ENCODE results near the gene NINJ2.

NINJ2 gene

DNA sequence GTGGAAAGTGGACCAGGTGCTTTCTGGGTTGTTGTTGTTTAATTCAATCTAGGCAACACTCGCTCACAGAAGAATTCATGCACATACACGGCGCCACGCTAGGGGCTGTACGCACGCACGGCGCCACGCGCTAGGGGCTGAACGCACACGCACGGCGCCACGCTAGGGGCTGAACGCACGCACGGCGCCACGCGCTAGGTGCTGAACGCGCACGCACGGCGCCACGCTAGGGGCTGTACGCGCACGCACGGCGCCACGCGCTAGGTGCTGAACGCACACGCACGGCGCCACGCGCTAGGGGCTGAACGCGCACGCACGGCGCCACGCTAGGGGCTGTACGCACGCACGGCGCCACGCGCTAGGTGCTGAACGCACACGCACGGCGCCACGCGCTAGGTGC lies 54.3 kb downstream of the NINJ2 start:
- Histone ChIP-seq H3K79me2 (ENCODE audit: insufficient read depth, low read length) (peaks cover 17% of the 10 kb centered on the region; the same call in 1 of the 2 replicates), H3F3A (ENCODE audit: low read depth) (peaks cover 5% of the 10 kb centered on the region; the same call in 1 of the 2 replicates), H3K9me2 (replicated peaks; ENCODE audit: low read depth, low read length) (no peaks in the 10 kb centered on the region), H4K20me1 (ENCODE audit: insufficient read depth, low read length, poor library complexity, severe bottlenecking) (no peaks in the 10 kb centered on the region), H3K9me3 (ENCODE audit: insufficient read depth, low read depth, low read length) (no peaks in the 10 kb centered on the region), H3K36me3 (ENCODE audit: insufficient read depth, low read length) (no peaks in the 10 kb centered on the region), H3K4me2 (ENCODE audit: low read depth, low read length, poor library complexity, severe bottlenecking) (peak overlapping the region; percentile 62), H3K4me3 (ENCODE audit: low read length, poor library complexity, severe bottlenecking) (no peak overlapping the region), H3K4me1 (ENCODE audit: insufficient read depth, low read length, poor library complexity, severe bottlenecking) (peaks cover 79% of the 10 kb centered on the region), H3K27me3 (ENCODE audit: insufficient read depth, low read length, poor library complexity, severe bottlenecking) (no peaks in the 10 kb centered on the region), H2AFZ (ENCODE audit: low read length) (no peak overlapping the region), H3K9ac (ENCODE audit: low read depth, low read length, poor library complexity, severe bottlenecking) (no peak overlapping the region)
- TF ChIP-seq EZH2phosphoT487 (IDR thresholded peaks at IDR 0.05; ENCODE audit: borderline replicate concordance): no peak
- TF ChIP-seq, protein P1, sequence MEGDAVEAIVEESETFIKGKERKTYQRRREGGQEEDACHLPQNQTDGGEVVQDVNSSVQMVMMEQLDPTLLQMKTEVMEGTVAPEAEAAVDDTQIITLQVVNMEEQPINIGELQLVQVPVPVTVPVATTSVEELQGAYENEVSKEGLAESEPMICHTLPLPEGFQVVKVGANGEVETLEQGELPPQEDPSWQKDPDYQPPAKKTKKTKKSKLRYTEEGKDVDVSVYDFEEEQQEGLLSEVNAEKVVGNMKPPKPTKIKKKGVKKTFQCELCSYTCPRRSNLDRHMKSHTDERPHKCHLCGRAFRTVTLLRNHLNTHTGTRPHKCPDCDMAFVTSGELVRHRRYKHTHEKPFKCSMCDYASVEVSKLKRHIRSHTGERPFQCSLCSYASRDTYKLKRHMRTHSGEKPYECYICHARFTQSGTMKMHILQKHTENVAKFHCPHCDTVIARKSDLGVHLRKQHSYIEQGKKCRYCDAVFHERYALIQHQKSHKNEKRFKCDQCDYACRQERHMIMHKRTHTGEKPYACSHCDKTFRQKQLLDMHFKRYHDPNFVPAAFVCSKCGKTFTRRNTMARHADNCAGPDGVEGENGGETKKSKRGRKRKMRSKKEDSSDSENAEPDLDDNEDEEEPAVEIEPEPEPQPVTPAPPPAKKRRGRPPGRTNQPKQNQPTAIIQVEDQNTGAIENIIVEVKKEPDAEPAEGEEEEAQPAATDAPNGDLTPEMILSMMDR (conservative IDR thresholded peaks at IDR 0.05; ENCODE audit: low read length): no peak

DNA sequence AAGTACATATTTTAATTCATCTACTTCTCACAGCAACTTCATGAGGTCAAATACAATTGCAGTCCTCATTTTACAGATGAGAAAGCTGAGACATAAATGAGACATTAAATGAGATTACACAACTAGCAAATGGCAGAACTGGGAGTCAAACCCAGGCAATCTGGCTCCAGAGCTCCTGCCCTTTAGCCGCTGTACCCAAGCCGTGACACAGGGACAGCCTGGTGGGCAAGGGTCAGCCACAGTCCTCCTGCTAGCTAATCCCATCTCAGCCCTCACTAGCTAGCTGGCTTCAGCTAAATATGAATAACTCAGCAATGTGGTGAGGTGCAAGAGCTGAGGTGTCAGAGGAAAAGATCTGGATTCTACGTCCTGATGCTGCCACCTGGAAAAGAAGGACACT lies 54.8 kb downstream of the NINJ2 start:
- no peaks in the 10 kb centered on the region for H4K20me1 ChIP-seq (ENCODE audit: insufficient read depth, low read length, poor library complexity, severe bottlenecking)
- H3K27me3 ChIP-seq (ENCODE audit: insufficient read depth, low read length, poor library complexity, severe bottlenecking): no peaks in the 10 kb centered on the region
- H3K4me1 ChIP-seq (ENCODE audit: insufficient read depth, low read length, poor library complexity, severe bottlenecking): peaks cover 79% of the 10 kb centered on the region
- TF ChIP-seq, protein P1 (conservative IDR thresholded peaks at IDR 0.05; ENCODE audit: low read length): no peak
- TF ChIP-seq EZH2phosphoT487 (IDR thresholded peaks at IDR 0.05; ENCODE audit: borderline replicate concordance): no peak
- peak overlapping the region; percentile 55 for H3K9ac ChIP-seq (ENCODE audit: low read depth, low read length, poor library complexity, severe bottlenecking)
- peak overlapping the region; percentile 3 for H3K4me3 ChIP-seq (ENCODE audit: low read length, poor library complexity, severe bottlenecking)
- peak overlapping the region; percentile 62 for H3K4me2 ChIP-seq (ENCODE audit: low read depth, low read length, poor library complexity, severe bottlenecking)
- no peak overlapping the region for H2AFZ ChIP-seq (ENCODE audit: low read length)
- H3K36me3 ChIP-seq (ENCODE audit: insufficient read depth, low read length): no peaks in the 10 kb centered on the region
- no peaks in the 10 kb centered on the region for H3K9me2 ChIP-seq (replicated peaks; ENCODE audit: low read depth, low read length)
- H3F3A ChIP-seq (ENCODE audit: low read depth): peaks cover 5% of the 10 kb centered on the region; the same call in 1 of the 2 replicates
- no peaks in the 10 kb centered on the region for H3K9me3 ChIP-seq (ENCODE audit: insufficient read depth, low read depth, low read length)
- peaks cover 17% of the 10 kb centered on the region; the same call in 1 of the 2 replicates for H3K79me2 ChIP-seq (ENCODE audit: insufficient read depth, low read length)

DNA sequence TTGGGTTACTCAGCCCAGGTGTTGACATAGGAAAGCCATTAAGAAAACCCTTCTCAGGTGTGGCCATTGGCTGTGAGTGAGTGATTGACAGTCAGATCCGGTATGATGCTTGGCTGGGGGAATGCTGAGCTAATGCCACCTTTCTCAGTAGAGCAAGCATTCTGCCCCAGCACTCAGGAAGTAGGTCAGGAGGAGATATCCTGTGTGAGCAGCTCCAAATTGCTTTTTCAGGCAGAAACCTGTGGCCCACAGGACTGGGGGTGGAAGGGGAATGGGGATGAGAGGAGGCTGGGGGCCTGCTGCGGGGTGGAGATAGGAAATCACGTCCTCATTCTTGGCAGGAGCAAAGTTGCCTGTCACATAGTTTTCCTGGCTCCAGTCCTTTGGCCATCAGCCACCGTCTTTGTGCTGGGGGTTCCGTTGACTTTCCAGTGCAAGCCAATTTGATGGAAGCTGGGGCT lies 55.7 kb downstream of the NINJ2 start:
- peak overlapping the region; percentile 55 for H3K9ac ChIP-seq (ENCODE audit: low read depth, low read length, poor library complexity, severe bottlenecking)
- peaks cover 5% of the 10 kb centered on the region; the same call in 1 of the 2 replicates for H3F3A ChIP-seq (ENCODE audit: low read depth)
- H3K27me3 ChIP-seq (ENCODE audit: insufficient read depth, low read length, poor library complexity, severe bottlenecking): no peaks in the 10 kb centered on the region
- peak overlapping the region; percentile 50 for H3K4me3 ChIP-seq (ENCODE audit: low read length, poor library complexity, severe bottlenecking)
- no peaks in the 10 kb centered on the region for H4K20me1 ChIP-seq (ENCODE audit: insufficient read depth, low read length, poor library complexity, severe bottlenecking)
- H3K79me2 ChIP-seq (ENCODE audit: insufficient read depth, low read length): peaks cover 20% of the 10 kb centered on the region; the same call in 1 of the 2 replicates
- peak overlapping the region; percentile 62 for H3K4me2 ChIP-seq (ENCODE audit: low read depth, low read length, poor library complexity, severe bottlenecking)
- no peak overlapping the region for H2AFZ ChIP-seq (ENCODE audit: low read length)
- no peaks in the 10 kb centered on the region for H3K36me3 ChIP-seq (ENCODE audit: insufficient read depth, low read length)
- no peaks in the 10 kb centered on the region for H3K9me2 ChIP-seq (replicated peaks; ENCODE audit: low read depth, low read length)
- H3K9me3 ChIP-seq (ENCODE audit: insufficient read depth, low read depth, low read length): no peaks in the 10 kb centered on the region
- H3K4me1 ChIP-seq (ENCODE audit: insufficient read depth, low read length, poor library complexity, severe bottlenecking): peaks cover 78% of the 10 kb centered on the region
- TF ChIP-seq, protein P1 (conservative IDR thresholded peaks at IDR 0.05; ENCODE audit: low read length): no peak
- TF ChIP-seq EZH2phosphoT487 (IDR thresholded peaks at IDR 0.05; ENCODE audit: borderline replicate concordance): no peak
